Measurements from ENCODE around the gene FOXN3. TPM values are rescaled to one million over a fixed set of nuclear protein-coding genes. Genes with fewer than 3 reads are reported as not detected.

Gene FOXN3
- polyA plus RNA-seq, 1 donor from 2014 or later = 10.3 TPM

DNA sequence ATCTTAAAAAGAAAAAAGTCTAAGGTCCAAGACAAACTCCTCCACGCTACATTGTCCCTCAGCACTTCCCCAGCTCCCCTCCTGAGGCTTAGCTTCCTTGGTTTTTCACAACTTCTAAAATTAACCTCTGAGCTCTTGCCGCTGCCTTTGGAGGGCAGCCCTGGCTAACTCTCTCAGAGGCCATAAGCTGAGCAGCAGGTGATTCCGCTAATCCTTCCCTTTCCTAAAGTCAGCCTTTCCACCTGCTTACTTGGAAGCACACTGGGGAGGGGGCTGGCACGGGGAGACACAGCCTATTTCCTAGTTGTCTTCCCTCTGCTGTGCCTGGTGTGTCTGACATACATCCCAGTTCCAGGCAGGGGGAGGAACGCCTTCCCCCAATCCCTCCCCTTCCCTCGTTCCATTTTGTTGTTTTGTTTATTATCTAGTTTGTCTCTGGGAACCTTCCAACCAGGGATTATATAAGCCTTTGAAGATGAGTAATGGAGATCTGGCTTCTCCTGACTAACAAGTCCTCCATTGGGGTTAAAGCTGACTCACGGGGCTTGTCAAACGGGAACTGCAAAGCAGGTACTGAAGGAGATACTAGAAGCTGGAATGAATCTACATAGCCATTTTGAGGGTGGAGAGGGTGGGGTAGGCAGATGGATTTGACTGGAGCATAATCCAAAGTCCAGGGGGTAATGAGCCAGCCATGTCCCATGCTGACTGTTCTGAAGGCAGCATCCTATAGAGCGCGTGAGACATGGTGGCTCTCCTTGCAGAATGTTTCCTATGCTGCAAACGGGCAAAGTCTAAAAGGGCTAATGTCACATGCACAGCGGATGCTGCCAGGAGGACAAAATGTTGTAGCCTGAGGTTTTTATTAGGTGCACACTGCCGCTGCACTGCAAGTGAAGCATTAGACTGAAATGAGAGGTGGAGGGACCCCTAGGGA lies 230.8 kb downstream of the FOXN3 start:
- no peak overlapping the region for H3K4me3 ChIP-seq (ENCODE audit: low read length)
- H3K9me2 ChIP-seq (ENCODE audit: insufficient read depth, low read length) = no peaks in the 10 kb centered on the region
- H3F3A ChIP-seq (ENCODE audit: insufficient read depth, low read length, poor library complexity, severe bottlenecking) = no peaks in the 10 kb centered on the region
- H3K27me3 ChIP-seq (ENCODE audit: insufficient read depth, low read depth, low read length) = no peaks in the 10 kb centered on the region
- H4K20me1 ChIP-seq (ENCODE audit: insufficient read depth) = no peaks in the 10 kb centered on the region
- no peaks in the 10 kb centered on the region for H3K79me2 ChIP-seq (replicated peaks; ENCODE audit: insufficient read depth, low read length)
- H3K36me3 ChIP-seq (ENCODE audit: insufficient read depth, low read length) = peaks cover 4% of the 10 kb centered on the region
- no peak overlapping the region for H3K4me2 ChIP-seq (ENCODE audit: low read length)
- TF ChIP-seq SMC3 (conservative IDR thresholded peaks at IDR 0.05; ENCODE audit: poor library complexity) = no peak
- no peak for TF ChIP-seq POLR2AphosphoS5 (IDR thresholded peaks at IDR 0.05)
- TF ChIP-seq TAF1 (IDR thresholded peaks at IDR 0.05; ENCODE audit: low read depth) = no peak
- TF ChIP-seq, protein P1, sequence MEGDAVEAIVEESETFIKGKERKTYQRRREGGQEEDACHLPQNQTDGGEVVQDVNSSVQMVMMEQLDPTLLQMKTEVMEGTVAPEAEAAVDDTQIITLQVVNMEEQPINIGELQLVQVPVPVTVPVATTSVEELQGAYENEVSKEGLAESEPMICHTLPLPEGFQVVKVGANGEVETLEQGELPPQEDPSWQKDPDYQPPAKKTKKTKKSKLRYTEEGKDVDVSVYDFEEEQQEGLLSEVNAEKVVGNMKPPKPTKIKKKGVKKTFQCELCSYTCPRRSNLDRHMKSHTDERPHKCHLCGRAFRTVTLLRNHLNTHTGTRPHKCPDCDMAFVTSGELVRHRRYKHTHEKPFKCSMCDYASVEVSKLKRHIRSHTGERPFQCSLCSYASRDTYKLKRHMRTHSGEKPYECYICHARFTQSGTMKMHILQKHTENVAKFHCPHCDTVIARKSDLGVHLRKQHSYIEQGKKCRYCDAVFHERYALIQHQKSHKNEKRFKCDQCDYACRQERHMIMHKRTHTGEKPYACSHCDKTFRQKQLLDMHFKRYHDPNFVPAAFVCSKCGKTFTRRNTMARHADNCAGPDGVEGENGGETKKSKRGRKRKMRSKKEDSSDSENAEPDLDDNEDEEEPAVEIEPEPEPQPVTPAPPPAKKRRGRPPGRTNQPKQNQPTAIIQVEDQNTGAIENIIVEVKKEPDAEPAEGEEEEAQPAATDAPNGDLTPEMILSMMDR (IDR thresholded peaks at IDR 0.05; ENCODE audit: poor library complexity, severe bottlenecking) = no peak
- no peaks in the 10 kb centered on the region for H3K9me3 ChIP-seq (ENCODE audit: low read length)
- H3K27ac ChIP-seq (ENCODE audit: low read length) = no peak overlapping the region
- no peak overlapping the region for H2AFZ ChIP-seq (ENCODE audit: low read depth, low read length)
- no peak overlapping the region for H3K9ac ChIP-seq (ENCODE audit: low read length)

DNA sequence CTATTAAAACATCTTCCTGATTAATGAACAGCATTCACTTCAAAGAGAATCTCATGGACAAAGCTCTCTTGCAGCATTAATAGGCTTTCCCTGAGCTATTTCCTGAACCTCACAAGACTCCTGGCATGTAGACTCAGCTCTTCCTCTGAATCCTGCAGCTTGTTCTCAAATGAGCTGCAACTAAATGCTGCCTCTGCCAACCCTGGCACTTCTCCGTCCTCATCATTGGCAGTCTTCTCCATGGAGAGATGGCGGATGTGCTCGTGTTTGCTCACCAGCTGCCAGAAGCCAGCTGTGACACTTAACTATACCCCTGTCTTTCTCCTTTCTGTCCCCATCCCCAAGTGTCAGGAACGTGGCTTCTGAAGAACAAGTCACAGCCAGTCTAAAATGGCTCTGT lies 232.1 kb downstream of the FOXN3 start:
- H3K4me3 ChIP-seq (ENCODE audit: low read length) = no peak overlapping the region
- H3K27ac ChIP-seq (ENCODE audit: low read length) = no peak overlapping the region

More for the DNA sequence above, 232.1 kb downstream of the FOXN3 start:
- no peaks in the 10 kb centered on the region for H4K20me1 ChIP-seq (ENCODE audit: insufficient read depth)
- H3F3A ChIP-seq (ENCODE audit: insufficient read depth, low read length, poor library complexity, severe bottlenecking) = no peaks in the 10 kb centered on the region
- H3K9me3 ChIP-seq (ENCODE audit: low read length) = no peaks in the 10 kb centered on the region
- H3K9me2 ChIP-seq (ENCODE audit: insufficient read depth, low read length) = no peaks in the 10 kb centered on the region
- H3K27me3 ChIP-seq (ENCODE audit: insufficient read depth, low read depth, low read length) = no peaks in the 10 kb centered on the region
- H3K4me2 ChIP-seq (ENCODE audit: low read length) = no peak overlapping the region
- TF ChIP-seq TAF1 (IDR thresholded peaks at IDR 0.05; ENCODE audit: low read depth) (no peak), POLR2AphosphoS5 (IDR thresholded peaks at IDR 0.05) (no peak), MXI1 (conservative IDR thresholded peaks at IDR 0.05; ENCODE audit: poor library complexity, severe bottlenecking) (no peak), EZH2 (IDR thresholded peaks at IDR 0.05; ENCODE audit: borderline replicate concordance, insufficient read depth, low read length, poor library complexity, severe bottlenecking) (no peak), SMC3 (conservative IDR thresholded peaks at IDR 0.05; ENCODE audit: poor library complexity) (no peak), EP300 (conservative IDR thresholded peaks at IDR 0.05; ENCODE audit: poor library complexity, severe bottlenecking) (no peak), RAD21 (conservative IDR thresholded peaks at IDR 0.05) (no peak)
- TF ChIP-seq, protein P1 (IDR thresholded peaks at IDR 0.05; ENCODE audit: poor library complexity, severe bottlenecking) = no peak
- TF ChIP-seq, protein P2, sequence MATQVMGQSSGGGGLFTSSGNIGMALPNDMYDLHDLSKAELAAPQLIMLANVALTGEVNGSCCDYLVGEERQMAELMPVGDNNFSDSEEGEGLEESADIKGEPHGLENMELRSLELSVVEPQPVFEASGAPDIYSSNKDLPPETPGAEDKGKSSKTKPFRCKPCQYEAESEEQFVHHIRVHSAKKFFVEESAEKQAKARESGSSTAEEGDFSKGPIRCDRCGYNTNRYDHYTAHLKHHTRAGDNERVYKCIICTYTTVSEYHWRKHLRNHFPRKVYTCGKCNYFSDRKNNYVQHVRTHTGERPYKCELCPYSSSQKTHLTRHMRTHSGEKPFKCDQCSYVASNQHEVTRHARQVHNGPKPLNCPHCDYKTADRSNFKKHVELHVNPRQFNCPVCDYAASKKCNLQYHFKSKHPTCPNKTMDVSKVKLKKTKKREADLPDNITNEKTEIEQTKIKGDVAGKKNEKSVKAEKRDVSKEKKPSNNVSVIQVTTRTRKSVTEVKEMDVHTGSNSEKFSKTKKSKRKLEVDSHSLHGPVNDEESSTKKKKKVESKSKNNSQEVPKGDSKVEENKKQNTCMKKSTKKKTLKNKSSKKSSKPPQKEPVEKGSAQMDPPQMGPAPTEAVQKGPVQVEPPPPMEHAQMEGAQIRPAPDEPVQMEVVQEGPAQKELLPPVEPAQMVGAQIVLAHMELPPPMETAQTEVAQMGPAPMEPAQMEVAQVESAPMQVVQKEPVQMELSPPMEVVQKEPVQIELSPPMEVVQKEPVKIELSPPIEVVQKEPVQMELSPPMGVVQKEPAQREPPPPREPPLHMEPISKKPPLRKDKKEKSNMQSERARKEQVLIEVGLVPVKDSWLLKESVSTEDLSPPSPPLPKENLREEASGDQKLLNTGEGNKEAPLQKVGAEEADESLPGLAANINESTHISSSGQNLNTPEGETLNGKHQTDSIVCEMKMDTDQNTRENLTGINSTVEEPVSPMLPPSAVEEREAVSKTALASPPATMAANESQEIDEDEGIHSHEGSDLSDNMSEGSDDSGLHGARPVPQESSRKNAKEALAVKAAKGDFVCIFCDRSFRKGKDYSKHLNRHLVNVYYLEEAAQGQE (IDR thresholded peaks at IDR 0.05; ENCODE audit: borderline replicate concordance) = no peak
- H3K36me3 ChIP-seq (ENCODE audit: insufficient read depth, low read length) = peaks cover 4% of the 10 kb centered on the region
- no peak overlapping the region for H2AFZ ChIP-seq (ENCODE audit: low read depth, low read length)
- H3K79me2 ChIP-seq (replicated peaks; ENCODE audit: insufficient read depth, low read length) = no peaks in the 10 kb centered on the region
- no peak overlapping the region for H3K9ac ChIP-seq (ENCODE audit: low read length)

Measured in neural cell (in vitro differentiated cells).